GM19468 (cell line): ENCODE results near the gene AKNA.

Source experiments
- ATAC-seq: cut with Tn5 transposase; IDR thresholded peaks from one replicate; pipeline ENCODE4 v1.9.1; 2021; ENCODE audit warnings: mild to moderate bottlenecking, moderate library complexity, moderate number of reproducible peaks; ENCODE audit not compliant: unreplicated experiment; ENCODE audit errors: extremely low read depth

The AKNA gene

GRCh38 chr9:114310471-114311450 is 77.0 kb downstream of the AKNA start:
- ATAC-seq, result no peak

DNA sequence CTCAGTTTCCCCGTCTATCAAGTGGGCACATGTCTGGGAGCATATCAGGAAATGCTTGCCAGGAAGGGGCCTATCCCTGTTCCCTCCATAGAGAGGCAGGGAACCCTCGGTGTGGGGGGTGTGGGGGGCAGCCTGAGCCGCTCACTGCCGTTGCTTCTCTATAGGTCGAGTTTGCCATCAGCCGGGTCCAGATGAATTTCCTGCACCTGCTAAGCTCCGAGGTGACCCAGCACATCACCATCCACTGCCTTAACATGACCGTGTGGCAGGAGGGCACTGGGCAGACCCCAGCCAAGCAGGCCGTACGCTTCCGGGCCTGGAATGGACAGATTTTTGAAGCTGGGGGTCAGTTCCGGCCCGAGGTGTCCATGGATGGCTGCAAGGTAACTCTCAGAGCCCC is 78.7 kb downstream of the AKNA start:
- no peak for ATAC-seq

DNA sequence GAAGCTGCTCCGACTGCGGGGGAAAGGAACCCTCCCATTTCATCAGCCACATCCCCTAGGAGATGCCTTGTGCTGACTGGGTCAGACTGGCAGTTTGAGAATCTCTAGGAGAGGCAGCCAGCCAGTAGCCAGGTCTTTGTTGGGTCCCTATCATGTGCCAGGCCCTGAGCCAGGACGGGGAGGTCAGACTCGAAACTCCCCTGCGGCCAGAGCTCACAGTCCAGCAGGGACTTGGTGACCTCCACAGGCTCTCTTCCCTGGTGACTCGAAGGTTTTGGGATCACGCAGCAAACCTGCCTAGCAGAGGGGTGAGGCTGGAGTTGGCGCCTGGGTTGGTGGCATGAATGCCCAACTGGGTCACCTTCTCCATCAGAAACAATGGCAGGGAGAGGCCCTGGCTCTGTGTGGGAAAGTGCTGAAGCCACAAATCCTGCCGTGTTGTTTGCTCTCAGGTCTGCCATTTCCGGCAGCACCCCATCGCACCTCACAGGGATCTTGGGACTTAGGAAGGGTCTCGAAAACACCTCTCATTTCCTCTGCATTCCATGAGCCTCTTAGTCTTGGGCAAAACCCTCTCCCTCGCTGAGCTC is 79.3 kb downstream of the AKNA start:
- ATAC-seq, result no peak

DNA sequence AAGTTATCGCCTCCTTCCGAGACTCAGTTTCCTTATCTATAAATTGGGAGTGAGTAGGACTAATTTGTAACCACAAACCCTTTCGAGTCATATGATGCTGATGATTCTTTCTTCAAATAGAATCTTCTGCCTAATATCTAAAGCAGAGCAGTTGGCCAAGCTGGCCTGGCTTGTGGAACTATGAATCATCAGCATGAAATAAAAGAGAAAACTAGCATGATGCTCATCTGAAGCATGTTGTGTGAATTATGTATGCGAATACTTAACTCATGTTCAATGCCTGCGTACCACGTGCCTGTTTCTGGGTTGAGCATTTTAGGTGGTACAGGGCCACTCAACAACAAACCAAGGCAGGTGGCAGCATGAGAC is 79.9 kb downstream of the AKNA start:
- no peak for ATAC-seq

DNA sequence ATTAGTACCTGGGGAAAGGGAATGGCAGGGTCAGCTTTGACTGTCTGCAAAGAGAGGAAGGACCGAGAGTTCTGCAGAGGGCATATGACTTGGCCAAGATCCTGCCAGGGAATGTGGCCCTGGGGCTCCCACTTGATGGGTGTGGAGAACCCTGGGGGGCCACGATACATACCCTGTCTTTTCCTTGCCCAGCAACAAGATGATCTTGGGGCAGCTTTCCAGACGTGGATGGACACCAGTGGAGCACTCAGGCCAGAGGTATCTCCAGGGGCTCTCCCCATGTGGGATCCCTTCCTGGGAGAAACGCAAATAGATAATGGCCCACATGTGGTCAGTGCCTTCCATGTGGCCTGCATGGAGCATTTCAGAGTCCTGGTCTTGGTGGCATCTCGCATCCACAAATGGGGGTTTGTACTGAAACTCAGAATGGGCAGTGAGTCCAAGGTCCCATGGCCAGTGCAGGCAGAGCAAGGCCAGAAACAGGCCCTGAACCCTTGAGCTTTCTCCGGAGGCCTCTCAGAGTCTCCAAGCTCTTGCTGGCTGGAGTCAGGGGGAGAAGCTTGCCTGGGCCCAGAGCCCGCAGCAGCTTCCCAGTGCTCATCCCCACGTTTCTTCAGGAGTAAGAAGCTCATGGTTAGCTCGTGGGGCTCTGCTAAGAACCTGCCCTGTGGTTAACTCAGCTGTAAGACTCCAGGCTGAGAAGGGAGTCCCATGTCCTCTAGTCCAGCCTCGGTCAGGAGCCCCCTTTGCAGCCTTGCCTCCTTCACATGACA is 83.2 kb downstream of the AKNA start:
- ATAC-seq, result no peak

GRCh38 chr9:114303977-114304376 is 83.8 kb downstream of the AKNA start:
- no peak for ATAC-seq

- no peak for ATAC-seq
These were observed 84.2 kb downstream of the AKNA start for GRCh38 chr9:114303571-114303970.

- no peak for ATAC-seq
These were observed 85.1 kb downstream of the AKNA start for GRCh38 chr9:114302727-114303126.

- no peak for ATAC-seq
These were observed 85.8 kb downstream of the AKNA start for GRCh38 chr9:114301798-114302565.

DNA sequence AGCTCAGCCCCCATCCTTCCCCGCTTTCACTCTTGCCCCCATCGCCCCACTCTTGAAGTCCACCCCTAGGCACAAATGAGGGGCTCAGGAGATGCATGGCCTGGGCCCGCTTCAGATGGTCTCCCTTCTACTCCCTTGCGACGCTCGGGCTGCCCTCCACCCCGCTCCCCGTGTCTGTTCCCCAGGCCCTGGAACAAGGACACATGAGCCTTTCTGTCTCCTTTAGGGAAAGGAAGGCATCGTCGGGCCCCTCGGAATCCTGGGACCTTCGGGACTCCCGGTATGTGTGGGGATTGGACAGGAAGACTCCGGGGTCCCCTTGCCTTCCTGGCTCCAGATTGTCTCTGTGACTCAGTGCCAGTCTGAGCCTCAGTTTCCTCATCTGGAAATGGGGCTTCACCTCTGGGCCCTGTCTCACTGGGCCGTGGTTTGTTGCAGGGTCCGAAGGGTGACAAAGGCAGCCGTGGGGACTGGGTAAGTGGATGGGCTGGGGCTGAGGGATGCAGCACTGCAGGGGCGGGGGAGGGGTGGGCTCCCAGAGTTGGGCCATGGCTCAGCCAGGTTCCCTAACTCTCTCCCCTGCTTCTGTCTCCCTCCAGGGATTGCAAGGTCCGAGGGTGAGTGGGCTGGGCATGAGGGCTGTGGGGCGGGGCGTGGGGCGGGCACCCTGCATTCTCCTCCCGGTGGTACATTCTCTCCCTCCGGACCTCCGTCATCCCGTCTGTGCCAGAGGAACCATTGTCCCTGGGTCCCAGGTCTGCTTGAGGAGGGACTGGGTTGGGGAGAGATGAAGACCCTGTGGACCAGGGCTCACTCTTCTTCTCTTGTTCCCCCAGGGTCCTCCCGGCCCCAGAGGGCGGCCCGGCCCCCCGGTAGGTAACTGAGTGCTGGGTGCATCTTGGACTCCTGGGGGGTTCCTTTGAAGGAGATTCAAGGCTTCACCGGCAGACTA is 86.7 kb downstream of the AKNA start:
- no peak for ATAC-seq

DNA sequence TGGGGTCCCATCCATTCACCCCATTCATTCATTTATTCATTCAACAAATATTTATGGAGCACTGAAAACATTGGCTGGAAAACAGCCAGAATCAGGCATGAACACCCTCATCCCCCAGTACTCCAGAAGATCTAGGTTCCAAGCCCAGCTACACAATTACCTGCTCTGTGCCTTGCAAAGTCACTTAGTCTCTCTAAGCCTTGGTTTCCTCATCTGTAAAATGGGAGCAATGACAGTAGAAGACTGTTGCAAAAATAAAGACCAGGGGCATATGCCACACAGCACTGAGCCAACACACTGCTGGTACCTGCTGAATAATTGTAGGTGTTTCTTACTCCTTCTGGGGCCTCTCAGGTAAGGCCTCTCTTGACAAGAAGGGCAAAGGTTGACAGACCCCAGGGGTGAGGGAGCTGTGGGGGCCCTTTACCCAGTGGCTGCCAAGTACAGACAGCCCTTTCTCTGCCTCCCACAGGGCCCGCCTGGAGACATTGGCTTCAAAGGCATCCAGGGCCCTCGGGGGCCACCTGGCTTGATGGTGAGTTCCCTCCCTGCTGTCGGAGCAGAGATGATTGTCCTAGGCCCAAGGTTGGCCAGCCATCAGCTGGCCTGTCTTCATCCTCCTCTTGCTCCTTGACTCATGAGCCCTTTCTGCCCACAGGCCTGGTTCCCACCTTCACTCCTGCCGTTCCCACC is 87.5 kb downstream of the AKNA start:
- ATAC-seq, result no peak

DNA sequence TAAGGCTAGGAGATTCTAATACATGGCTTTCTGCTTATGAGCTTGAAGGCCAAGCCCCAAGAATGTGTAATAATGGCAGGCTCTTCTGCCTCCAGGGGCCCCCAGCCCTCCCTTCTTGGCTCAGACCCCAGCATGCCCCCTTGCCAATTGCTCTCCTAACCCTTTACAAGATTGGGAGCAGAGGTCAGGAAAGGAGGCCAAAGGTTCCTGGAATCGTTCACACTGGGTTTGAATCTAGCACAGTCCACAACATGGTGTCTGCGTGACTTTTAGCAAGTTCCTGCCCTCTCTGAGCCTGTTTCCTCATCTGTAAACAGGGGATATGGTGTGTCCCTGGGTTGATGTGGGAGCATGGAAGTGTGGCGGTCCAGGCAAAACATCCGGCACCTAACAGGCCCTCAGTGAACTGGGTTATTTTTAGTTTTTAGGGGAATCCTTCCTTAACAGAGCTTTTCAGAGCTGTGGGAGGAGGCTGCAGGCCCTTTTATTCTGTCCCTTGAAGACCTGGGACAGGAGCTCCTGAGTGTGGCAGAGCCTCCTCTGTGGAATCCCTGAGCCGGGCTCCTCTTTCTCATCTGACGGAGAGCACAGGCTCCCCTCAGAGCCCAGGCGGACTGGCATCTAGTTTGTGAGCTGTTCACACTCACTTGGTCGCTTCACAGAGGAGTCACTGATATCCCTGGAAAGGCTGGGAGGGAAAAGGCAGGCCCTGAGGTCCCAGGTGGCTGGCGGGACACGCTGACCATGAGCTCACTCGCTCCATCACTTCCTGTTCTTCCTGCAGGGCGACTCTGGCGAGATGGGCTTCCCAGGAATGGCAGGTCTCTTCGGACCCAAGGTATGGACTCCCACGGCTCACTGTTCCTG is 88.3 kb downstream of the AKNA start:
- ATAC-seq, result no peak

DNA sequence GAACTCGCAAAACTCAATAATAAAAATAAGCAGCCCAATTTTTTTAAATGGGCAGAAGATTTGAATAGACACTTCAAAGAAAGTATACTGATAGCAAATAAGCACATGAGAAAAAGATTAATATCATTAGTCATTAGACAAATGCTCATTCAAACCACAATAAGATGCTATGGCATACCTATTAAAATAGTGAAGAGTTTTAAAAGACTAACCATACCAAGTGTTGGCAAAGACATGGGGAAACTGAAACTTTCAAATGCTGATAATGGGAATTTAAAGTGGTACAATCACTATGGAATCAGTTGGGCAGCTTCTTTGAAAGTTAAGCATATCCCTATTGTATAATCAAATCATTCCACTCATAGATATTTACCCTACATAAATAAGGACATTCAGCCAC is 91.4 kb downstream of the AKNA start:
- ATAC-seq, result no peak

GRCh38 chr9:114294664-114295063 is 93.1 kb downstream of the AKNA start:
- no peak for ATAC-seq

GRCh38 chr9:114291886-114292590 is 95.7 kb downstream of the AKNA start:
- no peak for ATAC-seq

DNA sequence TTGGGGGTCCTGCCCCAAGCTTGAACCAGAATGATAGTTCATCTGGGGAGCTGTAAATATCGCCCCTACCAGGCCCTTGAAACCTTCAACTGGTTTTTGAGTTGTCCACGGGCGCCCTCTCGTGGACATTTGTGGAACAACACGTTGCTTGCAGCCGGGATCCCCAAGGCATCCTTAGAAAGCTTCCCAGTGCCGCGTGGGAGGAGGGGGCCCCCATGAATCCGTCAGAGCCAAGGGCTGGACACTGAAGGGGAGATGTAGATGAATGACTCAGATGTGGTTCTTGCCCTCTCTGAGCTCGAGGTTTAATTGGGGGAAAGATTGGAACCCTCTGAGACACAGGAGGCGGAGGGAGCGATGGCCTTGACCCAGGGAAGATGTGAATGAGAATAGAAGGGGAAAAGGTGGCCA is 96.7 kb downstream of the AKNA start:
- no peak for ATAC-seq

- no peak for ATAC-seq
These were observed 97.2 kb downstream of the AKNA start for GRCh38 chr9:114290561-114290986.
